HG02870 (cell line): Measurements from ENCODE around the gene PPP2R3B.
"Not testable (repeated sequence)": the region's sequence is repeated elsewhere in the genome, so short reads cannot be mapped to it uniquely, and the experiment has no call there.

Source experiments
- ATAC-seq: cut with Tn5 transposase; IDR thresholded peaks from one replicate; pipeline ENCODE4 v1.9.1; 2021; ENCODE audit warnings: mild to moderate bottlenecking, moderate library complexity; ENCODE audit not compliant: unreplicated experiment

Gene PPP2R3B, protein sequence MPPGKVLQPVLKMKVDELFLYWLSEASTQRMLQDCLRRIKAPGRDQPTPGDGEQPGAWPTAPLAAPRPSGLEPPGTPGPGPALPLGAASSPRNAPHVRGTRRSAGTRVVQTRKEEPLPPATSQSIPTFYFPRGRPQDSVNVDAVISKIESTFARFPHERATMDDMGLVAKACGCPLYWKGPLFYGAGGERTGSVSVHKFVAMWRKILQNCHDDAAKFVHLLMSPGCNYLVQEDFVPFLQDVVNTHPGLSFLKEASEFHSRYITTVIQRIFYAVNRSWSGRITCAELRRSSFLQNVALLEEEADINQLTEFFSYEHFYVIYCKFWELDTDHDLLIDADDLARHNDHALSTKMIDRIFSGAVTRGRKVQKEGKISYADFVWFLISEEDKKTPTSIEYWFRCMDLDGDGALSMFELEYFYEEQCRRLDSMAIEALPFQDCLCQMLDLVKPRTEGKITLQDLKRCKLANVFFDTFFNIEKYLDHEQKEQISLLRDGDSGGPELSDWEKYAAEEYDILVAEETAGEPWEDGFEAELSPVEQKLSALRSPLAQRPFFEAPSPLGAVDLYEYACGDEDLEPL

DNA sequence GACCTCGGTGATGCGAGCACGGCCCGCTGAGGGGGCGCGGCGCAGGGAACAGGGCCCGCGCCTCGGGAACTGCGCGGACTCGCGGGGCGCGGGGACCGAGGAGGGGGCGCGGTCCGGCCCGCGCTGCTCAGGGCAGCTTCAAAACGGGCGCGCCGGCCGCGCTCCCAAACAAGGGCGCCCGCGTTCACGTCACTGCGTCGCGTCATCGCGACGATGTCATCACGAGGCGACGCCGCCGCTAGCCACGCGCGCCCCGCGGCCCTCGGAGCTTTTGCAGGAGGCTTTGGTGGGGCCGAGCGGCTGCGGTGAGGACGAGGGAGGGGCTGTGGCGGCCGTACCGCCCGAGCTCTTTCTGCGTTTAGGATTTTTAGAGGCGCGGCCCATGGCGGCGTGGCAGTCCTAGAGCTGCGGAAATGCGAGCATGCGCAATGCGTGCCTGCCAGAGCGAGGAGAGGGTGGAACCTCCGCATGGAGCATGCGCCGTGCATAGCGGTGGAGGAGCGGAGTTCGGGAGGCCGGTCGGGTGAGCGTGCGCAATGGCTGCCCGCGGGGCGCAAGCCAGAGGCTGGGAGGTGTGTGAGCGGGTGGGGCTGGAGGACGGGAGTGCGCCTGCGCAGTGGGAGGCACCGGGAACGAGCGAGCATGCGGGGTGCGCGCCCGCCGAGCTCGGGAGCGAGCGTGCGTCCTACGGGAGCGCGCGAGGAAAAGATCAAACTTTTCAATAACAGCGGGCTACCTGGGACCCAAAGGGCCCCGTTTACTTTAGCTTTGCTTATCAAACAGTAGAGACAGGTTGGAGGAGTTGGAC is at the start of gene PPP2R3B:
Gene PPP2R3B, minus strand, starts transcription at position 140 of the 808 bp plus-strand sequence. CDS start 216 bp downstream, outside the sequence.
- peak; percentile 91 for ATAC-seq

DNA sequence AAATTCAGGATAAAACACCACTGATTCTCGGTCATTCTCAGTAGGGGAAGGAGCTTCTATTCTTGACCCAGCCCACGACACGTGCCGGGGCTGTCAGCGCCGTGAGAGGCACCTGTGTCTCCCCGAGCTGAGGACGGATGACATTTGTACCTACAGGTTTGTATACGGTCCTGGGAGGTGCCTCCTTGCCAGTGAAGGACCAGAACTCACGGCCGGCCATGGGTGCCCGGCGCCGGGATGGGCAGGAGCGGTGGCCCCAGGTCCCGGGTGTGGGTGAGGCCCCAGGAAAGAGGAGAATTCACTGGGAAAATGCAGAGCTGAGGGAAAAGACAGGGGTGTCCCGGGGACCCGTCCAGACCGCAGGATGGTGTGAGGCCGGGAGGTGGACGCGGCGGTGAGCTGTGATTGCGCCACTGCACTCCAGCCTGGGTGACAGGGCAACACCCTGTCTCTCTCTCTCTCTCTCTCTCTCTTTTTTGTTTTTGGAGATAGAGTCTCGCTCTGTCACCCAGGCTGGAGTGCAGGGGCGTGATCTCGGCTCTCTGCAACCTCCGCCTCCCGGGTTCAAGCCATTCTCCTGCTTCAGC is 48.9 kb upstream of the PPP2R3B start:
- no peak for ATAC-seq

DNA sequence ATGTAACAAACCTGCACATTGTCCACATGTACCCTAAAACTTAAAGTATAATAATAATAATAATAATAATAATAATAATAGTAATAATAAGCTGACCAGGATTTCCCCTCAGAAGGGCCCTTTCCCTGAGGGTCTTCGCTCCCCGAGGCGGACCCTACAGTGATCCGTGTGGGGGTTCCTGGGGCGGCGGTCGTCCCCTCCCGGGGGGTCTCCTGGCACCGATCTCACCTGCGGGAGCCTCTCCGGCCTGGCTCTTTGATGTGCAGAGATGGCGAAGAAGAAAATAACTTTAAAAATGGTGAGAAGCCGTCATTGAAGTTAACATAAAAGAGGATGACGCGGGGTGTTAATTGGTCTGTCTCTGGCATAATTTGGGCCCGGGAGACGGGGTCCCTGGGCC is 48.2 kb upstream of the PPP2R3B start:
- no peak for ATAC-seq

DNA sequence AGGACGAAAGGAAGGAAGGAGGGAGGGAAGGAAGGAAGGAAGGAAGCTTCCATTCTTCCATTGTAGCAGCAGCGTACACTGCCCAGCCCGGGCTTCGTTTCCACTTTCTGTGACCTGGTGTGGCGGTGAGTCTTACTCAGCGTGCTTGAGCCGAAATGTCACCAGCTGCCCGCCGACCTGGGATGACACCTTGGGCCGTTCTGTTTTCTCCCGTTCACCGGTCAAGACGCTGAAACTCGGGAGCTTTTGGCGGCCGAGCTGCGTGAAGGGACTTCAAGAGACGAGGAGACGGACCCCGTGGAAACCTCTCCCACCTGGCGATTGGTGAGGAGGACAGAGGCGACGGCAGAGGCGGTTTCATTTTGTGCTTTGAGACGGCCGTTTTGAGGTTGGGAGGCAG is 47.1 kb upstream of the PPP2R3B start:
- no peak for ATAC-seq

DNA sequence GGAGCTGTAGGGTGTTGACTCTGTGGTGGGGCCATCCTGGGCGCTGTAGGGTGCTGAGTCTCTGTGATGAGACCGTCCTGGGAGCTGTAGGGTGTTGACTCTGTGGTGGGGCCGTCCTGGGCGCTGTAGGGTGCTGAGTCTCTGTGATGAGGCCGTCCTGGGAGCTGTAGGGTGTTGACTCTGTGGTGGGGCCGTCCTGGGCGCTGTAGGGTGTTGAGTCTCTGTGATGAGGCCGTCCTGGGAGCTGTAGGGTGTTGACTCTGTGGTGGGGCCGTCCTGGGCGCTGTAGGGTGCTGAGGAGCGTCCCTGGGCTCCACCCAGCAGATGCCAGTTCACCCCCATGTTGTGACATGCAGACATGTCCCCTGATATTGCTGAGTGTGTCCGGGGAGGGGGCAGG is 46.0 kb upstream of the PPP2R3B start:
- ATAC-seq, result not testable (repeated sequence)

DNA sequence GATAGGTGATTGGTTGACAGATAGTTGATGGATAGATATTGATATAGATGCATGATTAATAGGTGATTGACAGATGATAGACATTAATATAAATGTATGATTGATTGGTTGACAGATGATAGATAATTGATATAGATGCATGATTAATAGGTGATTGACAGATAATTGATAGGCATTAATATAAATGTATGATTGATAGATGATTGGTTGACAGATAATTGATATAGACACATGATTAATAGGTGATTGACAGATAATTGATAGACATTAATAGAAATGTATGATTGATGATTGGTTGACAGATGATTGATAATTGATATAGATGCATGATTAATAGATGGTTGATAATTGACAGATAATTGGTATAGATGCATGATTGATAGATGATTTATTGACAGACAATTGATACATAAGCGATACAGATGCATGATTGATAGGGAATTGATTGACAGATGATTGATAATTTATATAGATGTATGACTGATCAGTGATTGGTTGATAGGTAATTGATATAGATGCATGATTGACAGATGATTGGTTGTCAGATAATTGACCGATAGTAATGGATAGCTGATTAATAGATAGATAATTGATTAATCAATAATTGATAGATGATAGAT is 44.9 kb upstream of the PPP2R3B start:
- ATAC-seq, result no peak

DNA sequence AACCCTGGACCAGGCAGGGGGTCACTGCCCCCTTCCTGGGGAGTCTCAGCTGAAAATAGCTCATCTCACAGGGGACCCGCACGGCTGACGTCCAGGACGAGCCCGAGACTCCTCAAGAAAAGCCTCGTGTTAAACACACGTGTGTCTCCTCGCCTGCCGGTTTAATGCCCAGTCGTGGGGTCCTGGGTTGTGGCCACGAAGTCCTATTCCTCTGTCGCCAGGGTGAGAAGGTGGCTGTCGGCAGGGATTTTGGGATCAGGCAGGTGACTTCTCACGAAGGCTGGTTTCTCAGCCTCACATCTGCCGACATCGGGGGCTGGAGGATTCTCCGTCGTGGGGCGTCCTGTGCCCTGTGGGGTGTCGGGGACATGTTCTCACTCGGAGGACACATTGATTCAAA is 44.3 kb upstream of the PPP2R3B start:
- no peak for ATAC-seq

DNA sequence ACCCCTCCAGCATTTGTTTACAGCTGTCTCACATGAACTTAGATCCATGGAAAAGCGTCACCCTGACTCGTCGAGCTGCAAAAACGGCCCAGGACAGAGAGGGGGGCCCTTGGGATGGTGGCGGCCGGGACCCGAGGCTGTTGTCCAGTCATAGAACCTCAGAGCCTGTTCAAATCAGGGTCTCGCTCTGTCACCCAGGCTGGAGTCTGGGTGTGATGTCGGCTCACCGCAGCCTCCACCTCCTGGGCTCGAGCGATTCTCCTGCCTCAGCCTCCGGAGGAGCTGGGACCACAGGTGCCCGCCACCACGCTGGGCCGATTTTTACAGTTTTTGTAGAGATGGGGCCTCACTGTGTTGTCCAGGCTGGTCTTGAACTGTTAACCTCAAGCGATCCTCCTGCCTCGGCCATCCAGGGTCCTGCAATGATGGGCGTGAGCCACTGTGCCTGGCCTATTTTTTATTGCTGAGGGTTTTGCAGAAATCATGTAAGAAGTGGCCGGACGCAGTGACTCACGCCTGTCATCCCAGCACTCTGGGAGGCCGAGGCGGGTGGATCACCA is 42.6 kb upstream of the PPP2R3B start:
- ATAC-seq, result no peak

DNA sequence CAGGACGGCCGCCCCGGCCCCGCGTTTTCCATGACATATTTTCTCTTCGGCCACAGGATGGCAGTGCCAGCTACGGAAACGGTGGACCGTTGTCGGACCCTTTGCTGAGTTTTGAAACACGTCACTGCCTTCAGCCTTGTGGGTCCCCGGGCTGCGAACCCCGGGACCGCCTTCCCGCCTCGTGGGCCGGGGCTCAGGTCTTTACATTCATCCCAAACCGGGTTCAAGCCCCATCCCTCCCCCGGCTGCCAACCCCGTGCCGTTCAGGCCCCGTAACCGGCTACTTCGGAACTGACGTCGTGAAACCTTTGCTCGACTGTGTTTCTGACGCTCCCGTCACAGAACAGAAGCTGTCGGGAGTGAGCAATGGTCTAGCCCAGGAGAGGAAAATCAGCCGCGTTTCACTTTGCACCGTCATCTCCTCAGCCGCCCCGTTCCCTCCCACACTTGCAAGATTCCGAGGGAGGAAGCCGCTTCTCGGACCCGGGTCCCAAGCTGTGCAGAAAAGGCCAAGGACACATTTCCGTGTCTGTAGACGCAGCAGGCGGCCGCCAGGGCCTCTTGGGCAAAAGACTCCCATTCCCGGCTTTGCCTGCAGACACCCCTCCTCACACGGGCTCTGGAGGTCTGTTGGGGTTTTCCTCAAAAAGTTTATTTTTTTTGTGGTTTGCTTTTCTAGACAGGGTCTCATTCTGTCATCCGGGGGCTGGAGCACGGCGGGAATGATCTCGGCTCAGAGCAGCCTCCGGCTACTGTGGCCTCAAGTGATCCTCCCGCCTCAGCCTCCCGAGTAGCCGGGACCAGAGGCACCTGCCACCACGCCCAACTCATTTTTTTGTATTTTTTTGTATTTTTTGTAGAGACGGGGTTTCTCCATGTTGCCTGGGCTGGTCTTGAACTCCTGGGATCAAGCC is 41.4 kb upstream of the PPP2R3B start:
- no peak for ATAC-seq

DNA sequence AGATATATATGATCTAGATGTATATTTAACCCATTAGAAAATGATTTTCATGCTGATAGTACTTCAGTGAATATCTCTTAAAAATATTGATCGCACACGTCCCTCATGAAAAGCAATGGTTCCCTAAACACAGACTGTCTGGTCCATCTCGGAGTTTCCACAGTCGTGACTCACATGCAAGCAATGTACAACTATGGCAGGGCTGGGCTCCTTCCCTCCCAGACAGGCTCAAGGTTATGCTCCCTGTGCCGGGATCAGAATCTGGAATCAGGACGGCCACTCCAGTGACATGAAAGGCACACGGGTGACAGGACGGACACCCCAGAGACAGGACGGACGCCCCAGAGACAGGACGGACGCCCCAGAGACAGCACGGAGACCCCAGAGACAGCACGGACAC is 40.2 kb upstream of the PPP2R3B start:
- ATAC-seq, result no peak

DNA sequence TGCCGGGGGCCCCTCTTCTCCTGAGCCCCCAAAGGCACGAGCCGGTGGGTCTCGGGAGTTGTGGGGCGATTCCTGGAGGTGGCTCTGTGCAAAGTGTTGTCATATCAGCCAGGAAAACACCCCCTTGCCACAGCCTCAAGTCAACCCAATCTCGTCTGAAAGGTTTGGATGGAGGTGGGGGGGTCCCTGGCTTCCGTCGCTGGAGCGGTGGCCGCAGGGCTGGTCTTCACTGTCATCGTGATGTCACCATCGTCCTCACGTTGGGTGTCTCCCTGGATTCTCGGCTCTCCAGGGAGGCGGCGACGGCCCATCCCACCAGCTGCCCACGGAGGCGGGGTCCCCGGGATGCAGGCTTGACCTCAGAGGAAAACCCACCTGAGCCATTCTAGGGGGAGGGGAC is 38.3 kb upstream of the PPP2R3B start:
- ATAC-seq, result no peak

GRCh38 chrX:421646-422391 is 35.1 kb upstream of the PPP2R3B start:
- no peak for ATAC-seq

DNA sequence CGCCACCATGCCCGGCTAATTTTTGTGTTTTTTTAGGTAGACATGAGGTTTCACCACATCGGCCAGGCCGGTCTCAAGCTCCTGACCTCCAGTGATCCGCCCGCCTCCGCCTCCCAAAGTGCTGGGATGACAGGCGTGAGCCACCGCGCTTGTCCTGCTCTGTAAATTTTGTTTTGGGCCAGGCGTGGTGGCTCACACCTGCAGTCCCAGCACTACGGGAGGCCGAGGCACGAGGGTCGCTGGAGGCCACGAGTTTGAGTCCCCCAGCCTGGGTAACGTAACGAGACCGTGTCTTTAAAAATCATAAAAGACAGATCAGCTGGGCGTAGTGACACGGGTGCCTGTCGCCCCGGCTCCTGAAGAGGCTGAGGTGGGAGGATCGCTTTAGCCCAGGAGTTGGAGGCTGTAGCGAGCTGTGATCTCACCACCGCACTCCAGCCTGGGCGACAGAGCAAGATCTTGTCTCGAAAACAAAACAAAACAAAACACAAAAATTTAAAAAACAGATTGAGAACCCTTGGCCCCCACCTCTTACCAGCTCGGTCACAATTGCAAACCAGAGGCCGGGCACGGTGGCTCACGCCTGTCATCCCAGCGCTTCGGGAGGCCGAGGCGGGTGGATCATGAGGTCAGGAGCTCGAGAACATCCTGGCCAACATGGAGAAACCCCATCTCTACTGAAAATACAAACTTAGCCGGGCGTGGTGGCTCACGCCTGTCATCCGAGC is 34.0 kb upstream of the PPP2R3B start:
- ATAC-seq, result no peak

DNA sequence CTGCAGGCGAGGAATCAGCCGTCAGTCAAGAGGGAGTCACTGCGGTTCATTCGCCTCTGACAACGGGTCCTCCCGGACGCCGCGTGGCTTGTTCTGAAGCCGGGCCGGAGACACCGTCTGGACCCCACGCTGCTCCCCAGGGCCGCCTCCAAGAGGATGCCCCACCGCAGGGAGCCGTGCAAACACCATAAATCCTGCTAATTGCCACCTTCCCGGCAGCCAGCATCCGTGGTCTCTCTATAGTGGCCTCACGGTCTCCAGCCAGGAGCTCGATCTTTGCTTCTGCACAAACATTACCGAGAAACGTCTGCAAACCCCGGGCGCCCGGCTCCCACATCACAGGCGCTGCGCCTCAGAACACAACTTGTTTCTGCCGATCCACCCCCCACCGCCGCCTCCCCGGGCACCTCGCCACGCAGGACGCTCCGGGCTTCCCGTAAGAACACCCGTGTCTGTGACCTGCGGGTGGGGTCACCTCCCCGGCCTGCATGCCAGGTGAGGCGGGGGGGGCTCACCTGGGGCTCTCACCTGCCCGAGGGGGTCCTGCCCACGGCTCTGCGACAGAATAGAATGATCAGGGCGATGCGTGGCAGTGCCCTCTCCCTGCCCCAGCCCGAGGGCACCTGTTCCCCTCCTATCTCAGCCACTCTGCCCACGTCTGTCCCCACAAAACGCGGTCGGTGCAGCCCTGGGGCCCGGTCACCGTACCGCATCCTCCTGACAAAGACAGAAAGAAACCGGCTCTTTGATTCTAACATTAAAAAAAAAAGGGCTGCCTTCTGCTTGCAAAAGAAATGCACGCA is 32.4 kb upstream of the PPP2R3B start:
- ATAC-seq, result no peak

DNA sequence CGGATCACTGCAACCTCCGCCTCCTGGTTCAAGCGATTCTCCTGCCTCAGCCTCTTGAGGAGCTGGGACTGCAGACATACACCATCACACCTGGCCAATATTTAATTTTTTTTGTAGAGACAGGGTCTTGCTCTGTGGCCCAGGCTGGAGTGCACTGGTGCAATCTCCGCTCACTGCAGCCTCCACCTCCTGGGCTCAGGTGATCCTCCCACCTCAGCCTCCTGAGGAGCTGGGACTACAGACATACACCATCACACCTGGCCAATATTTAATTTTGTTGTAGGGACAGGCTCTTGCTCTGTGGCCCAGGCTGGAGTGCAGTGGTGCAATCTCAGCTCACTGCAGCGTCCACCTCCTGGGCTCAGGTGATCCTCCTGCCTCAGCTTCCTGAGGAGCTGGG is 28.8 kb upstream of the PPP2R3B start:
- not testable (repeated sequence) for ATAC-seq

DNA sequence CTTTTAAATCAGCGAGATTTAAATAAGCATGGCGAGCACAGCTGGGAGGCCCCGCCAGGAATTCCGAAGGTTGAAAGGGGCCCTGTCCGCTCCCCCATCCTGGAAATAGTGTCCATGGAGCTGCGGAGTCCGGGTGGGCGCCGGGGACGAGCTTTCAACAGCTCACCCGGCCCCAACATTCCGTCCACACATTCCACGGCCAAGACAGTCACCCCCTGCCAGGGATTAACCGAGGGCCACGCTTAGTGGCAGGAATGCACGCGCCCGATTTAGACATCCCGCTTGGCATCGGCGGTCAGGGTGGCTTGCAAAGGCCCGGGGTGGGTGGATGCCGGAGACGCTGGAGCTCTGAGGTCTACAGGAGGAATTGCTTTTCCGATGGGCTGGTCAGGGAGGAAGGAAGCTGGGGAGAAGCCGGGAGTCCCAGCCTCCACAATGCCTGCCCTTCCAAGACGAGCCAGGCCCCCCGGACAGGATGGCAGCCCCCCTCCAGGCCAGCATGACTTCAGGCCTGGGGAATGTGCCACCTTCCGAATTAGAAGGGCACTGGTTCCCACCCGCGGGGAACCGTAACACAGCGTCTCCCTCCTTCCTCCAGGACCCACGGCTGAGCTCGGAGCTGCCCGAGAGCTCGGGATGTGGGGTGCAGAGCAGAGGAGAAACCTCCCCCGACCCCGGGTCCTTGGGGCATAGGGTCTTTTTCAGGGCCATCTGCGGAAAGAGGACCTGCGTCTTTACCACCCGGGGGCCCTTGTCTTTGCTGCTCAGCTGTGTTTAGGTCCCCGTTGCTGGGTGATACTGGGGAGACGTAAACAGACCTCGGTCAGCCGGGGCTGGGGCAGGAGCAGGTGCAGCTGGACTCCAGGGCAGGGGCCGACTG is 26.9 kb upstream of the PPP2R3B start:
- no peak for ATAC-seq
